ENCODE data around the gene RBM39. TPM values are rescaled to one million over a fixed set of nuclear protein-coding genes. Genes with fewer than 3 reads are reported as not detected.

RBM39 gene
- total RNA-seq, 1 experiment from 2014 or later, result 347 TPM

DNA sequence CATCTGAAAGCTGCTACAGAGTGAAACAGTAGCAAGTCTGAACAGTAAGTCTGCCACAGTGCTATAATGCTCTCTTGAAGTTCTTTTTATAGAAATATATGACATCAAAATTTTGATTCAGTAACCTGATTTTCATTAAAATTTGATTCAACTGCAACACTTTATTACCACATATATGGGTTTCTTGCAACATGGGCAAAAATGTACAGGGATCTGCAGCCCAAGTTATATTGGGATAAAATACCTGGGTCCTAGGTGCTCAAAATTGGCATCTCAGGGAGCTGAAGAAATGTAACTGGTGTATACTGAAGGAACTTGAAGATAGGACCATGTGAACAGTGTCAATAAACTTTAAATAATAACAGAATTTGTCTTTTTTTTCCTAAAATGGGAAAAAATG lies 32.0 kb downstream of the RBM39 start:
- Histone ChIP-seq H3K4ac (ENCODE audit: low read depth, low read length) (no peak overlapping the region), H3K79me2 (ENCODE audit: insufficient read depth, low read length) (no peaks in the 10 kb centered on the region), H2BK5ac (ENCODE audit: insufficient read length, low read length) (no peak overlapping the region), H4K5ac (ENCODE audit: insufficient read length, low read depth, low read length) (no peak overlapping the region), H3K18ac (ENCODE audit: insufficient read length, low read depth, low read length) (no peak overlapping the region), H3K23ac (ENCODE audit: insufficient read length, low read depth, low read length) (no peak overlapping the region), H4K20me1 (ENCODE audit: control insufficient read depth, insufficient read depth, insufficient read length) (no peaks in the 10 kb centered on the region), H2BK20ac (ENCODE audit: low read depth, low read length, poor library complexity, severe bottlenecking) (no peak overlapping the region), H3K14ac (ENCODE audit: insufficient read depth, low read length) (no peak overlapping the region), H2BK120ac (ENCODE audit: low read depth, low read length, poor library complexity, severe bottlenecking) (no peak overlapping the region), H3K27ac (ENCODE audit: insufficient read length, low read depth, low read length) (no peak overlapping the region), H3K56ac (ENCODE audit: insufficient read length, low read depth, low read length) (no peak overlapping the region), H2BK12ac (ENCODE audit: insufficient read length, low read depth, low read length) (no peak overlapping the region), H3K9me3 (ENCODE audit: control insufficient read depth, low read depth, low read length) (no peaks in the 10 kb centered on the region), H3K23me2 (ENCODE audit: insufficient read length, low read depth, low read length, poor library complexity, severe bottlenecking) (no peaks in the 10 kb centered on the region), H3K4me1 (ENCODE audit: insufficient read depth, low read length) (no peaks in the 10 kb centered on the region), H2BK15ac (ENCODE audit: low read depth, low read length) (no peak overlapping the region), H3K79me1 (ENCODE audit: insufficient read depth, low read depth, low read length, poor library complexity, severe bottlenecking) (peaks cover under 1% of the 10 kb centered on the region), H3K4me2 (ENCODE audit: insufficient read depth, insufficient read length, low read length) (no peak overlapping the region), H3K27me3 (ENCODE audit: insufficient read depth, low read length) (no peaks in the 10 kb centered on the region), H3K9ac (ENCODE audit: extremely low read depth, insufficient read length, low read length) (no peak overlapping the region), H4K8ac (replicated peaks; ENCODE audit: insufficient read length, low read depth, low read length) (no peak overlapping the region), H2AFZ (ENCODE audit: low read length) (no peak overlapping the region), H2AK5ac (ENCODE audit: insufficient read length, low read length) (no peak overlapping the region), H4K91ac (ENCODE audit: insufficient read length, low read depth, low read length) (no peak overlapping the region), H3T11ph (ENCODE audit: low read length) (no peak overlapping the region)
- no peaks in the 10 kb centered on the region for H3K9me3 Mint-ChIP-seq
- DNase-seq, result no peak
- no peak overlapping the region for H3K4me3 Mint-ChIP-seq
- H3K27me3 Mint-ChIP-seq (ENCODE audit: low read depth), result no peaks in the 10 kb centered on the region
- TF ChIP-seq, protein P1, sequence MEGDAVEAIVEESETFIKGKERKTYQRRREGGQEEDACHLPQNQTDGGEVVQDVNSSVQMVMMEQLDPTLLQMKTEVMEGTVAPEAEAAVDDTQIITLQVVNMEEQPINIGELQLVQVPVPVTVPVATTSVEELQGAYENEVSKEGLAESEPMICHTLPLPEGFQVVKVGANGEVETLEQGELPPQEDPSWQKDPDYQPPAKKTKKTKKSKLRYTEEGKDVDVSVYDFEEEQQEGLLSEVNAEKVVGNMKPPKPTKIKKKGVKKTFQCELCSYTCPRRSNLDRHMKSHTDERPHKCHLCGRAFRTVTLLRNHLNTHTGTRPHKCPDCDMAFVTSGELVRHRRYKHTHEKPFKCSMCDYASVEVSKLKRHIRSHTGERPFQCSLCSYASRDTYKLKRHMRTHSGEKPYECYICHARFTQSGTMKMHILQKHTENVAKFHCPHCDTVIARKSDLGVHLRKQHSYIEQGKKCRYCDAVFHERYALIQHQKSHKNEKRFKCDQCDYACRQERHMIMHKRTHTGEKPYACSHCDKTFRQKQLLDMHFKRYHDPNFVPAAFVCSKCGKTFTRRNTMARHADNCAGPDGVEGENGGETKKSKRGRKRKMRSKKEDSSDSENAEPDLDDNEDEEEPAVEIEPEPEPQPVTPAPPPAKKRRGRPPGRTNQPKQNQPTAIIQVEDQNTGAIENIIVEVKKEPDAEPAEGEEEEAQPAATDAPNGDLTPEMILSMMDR (conservative IDR thresholded peaks at IDR 0.05), result no peak
- no peak overlapping the region for H3K27ac Mint-ChIP-seq
- peaks cover 3 to 7% of the 10 kb centered on the region in 2 experiments for H3K4me1 Mint-ChIP-seq
- H3K36me3 Mint-ChIP-seq (ENCODE audit: insufficient read depth in 1 of 3, low read depth in 3 of 3), result peaks cover 49 to 90% (median 89%) of the 10 kb centered on the region in 3 experiments

Measured in H9 (cell line).